GM21390 (cell line): ENCODE data around the gene OSBPL3.

Experiments
- ATAC-seq: cut with Tn5 transposase; IDR thresholded peaks from one replicate; pipeline ENCODE4 v1.9.1; 2021; ENCODE audit not compliant: unreplicated experiment

The OSBPL3 gene

GRCh38 chr7:24980534-24981170 is 674 bp upstream of the OSBPL3 start:
- peak; percentile 11 for ATAC-seq

GRCh38 chr7:24979470-24979862 is 512 bp downstream of the OSBPL3 start:
- peak; percentile 44 for ATAC-seq

- ATAC-seq: peak; percentile 0
Observed at GRCh38 chr7:24978843-24979469, 1.0 kb downstream of the OSBPL3 start.

GRCh38 chr7:24975644-24976260 is 4.2 kb downstream of the OSBPL3 start:
- ATAC-seq: no peak

- ATAC-seq: no peak
Observed at GRCh38 chr7:24975172-24975571, 4.8 kb downstream of the OSBPL3 start.

- no peak for ATAC-seq
Observed at GRCh38 chr7:24974026-24974832, 5.7 kb downstream of the OSBPL3 start.

GRCh38 chr7:24972991-24973390 is 7.0 kb downstream of the OSBPL3 start:
- no peak for ATAC-seq

- ATAC-seq: no peak
Observed at GRCh38 chr7:24972166-24972477, 7.9 kb downstream of the OSBPL3 start.

- no peak for ATAC-seq
Observed at GRCh38 chr7:24971333-24972165, 8.4 kb downstream of the OSBPL3 start.

- ATAC-seq: no peak
Observed at GRCh38 chr7:24970676-24971075, 9.3 kb downstream of the OSBPL3 start.

- ATAC-seq: no peak
Observed at GRCh38 chr7:24968165-24968564, 11.8 kb downstream of the OSBPL3 start.

GRCh38 chr7:24967696-24968095 is 12.3 kb downstream of the OSBPL3 start:
- no peak for ATAC-seq

GRCh38 chr7:24966802-24967201 is 13.2 kb downstream of the OSBPL3 start:
- ATAC-seq: no peak

- ATAC-seq: peak; percentile 83
Observed at GRCh38 chr7:24965831-24966708, 13.9 kb downstream of the OSBPL3 start.

- ATAC-seq: no peak
Observed at GRCh38 chr7:24964191-24964590, 15.8 kb downstream of the OSBPL3 start.

GRCh38 chr7:24963218-24963617 is 16.8 kb downstream of the OSBPL3 start:
- ATAC-seq: no peak

- no peak for ATAC-seq
Observed at GRCh38 chr7:24962418-24962962, 17.5 kb downstream of the OSBPL3 start.

GRCh38 chr7:24959735-24960485 is 20.1 kb downstream of the OSBPL3 start:
- no peak for ATAC-seq

GRCh38 chr7:24958399-24958798 is 21.6 kb downstream of the OSBPL3 start:
- ATAC-seq: no peak
